H9 (cell line): ENCODE measurements around the gene DSTYK. TPM values are rescaled to one million over a fixed set of nuclear protein-coding genes. Genes with fewer than 3 reads are reported as not detected.

ENCODE experiments used
- DNase-seq: peaks from one replicate; pipeline ENCODE4 v3.0.0-alpha.2; 2017
- H2AFZ ChIP-seq: one replicate; pipeline ENCODE4 v1.6.1; 2013; ENCODE audit warnings: mild to moderate bottlenecking, low read length, control low read depth, moderate library complexity
- H2AK5ac ChIP-seq: 2 replicates; pipeline ENCODE4 v1.6.1; 2013; ENCODE audit warnings: low read length, control low read depth, mixed read lengths; ENCODE audit not compliant: insufficient read length
- H2BK120ac ChIP-seq: one replicate; pipeline ENCODE4 v1.6.1; 2013; ENCODE audit warnings: low read depth, mild to moderate bottlenecking, low read length, control low read depth, inconsistent platforms; ENCODE audit not compliant: poor library complexity, severe bottlenecking
- H2BK12ac ChIP-seq: 2 replicates; pipeline ENCODE4 v1.6.1; 2013; ENCODE audit warnings: low read length, control low read depth, mixed read lengths, low read depth; ENCODE audit not compliant: insufficient read length
- H2BK15ac ChIP-seq: 2 replicates; pipeline ENCODE4 v1.6.1; 2013; ENCODE audit warnings: low read depth, low read length, control low read depth
- H2BK20ac ChIP-seq: one replicate; pipeline ENCODE4 v1.6.1; 2013; ENCODE audit warnings: low read depth, mild to moderate bottlenecking, low read length, control low read depth, inconsistent platforms; ENCODE audit not compliant: poor library complexity, severe bottlenecking
- H2BK5ac ChIP-seq: 2 replicates; pipeline ENCODE4 v1.6.1; 2013; ENCODE audit warnings: low read length, control low read depth, mixed read lengths; ENCODE audit not compliant: insufficient read length
- H3K14ac ChIP-seq: 2 replicates; pipeline ENCODE4 v1.6.1; 2013; ENCODE audit warnings: low read length, control low read depth; ENCODE audit not compliant: insufficient read depth
- H3K18ac ChIP-seq: 2 replicates; pipeline ENCODE4 v1.6.1; 2013; ENCODE audit warnings: low read depth, mild to moderate bottlenecking, mixed read lengths, low read length, control low read depth; ENCODE audit not compliant: insufficient read length
- H3K23ac ChIP-seq: 2 replicates; pipeline ENCODE4 v1.6.1; 2013; ENCODE audit warnings: low read length, control low read depth, mixed read lengths, low read depth; ENCODE audit not compliant: insufficient read length
- H3K23me2 ChIP-seq: 2 replicates; pipeline ENCODE4 v1.6.1; 2013; ENCODE audit warnings: low read depth, mild to moderate bottlenecking, mixed read lengths, low read length, control low read depth; ENCODE audit not compliant: insufficient read length, poor library complexity, severe bottlenecking
- H3K27ac ChIP-seq: 2 replicates; pipeline ENCODE4 v1.5.1; 2013; ENCODE audit warnings: low read length, control low read depth, mixed read lengths, low read depth; ENCODE audit not compliant: insufficient read length
- H3K27me3 ChIP-seq: 2 replicates; pipeline ENCODE4 v1.6.1; 2013; ENCODE audit warnings: low read length, control low read depth, inconsistent platforms; ENCODE audit not compliant: insufficient read depth
- H3K4ac ChIP-seq: 2 replicates; pipeline ENCODE4 v1.6.1; 2013; ENCODE audit warnings: low read depth, mild to moderate bottlenecking, control low read depth, inconsistent platforms, low read length, moderate library complexity
- H3K4me1 ChIP-seq: 2 replicates; pipeline ENCODE4 v1.6.1; 2013; ENCODE audit warnings: low read length, control low read depth, inconsistent platforms; ENCODE audit not compliant: insufficient read depth
- H3K4me2 ChIP-seq: 2 replicates; pipeline ENCODE4 v1.6.1; 2013; ENCODE audit warnings: low read length, control low read depth, mixed read lengths; ENCODE audit not compliant: insufficient read length, insufficient read depth
- H3K56ac ChIP-seq: 2 replicates; pipeline ENCODE4 v1.6.1; 2013; ENCODE audit warnings: low read depth, mild to moderate bottlenecking, mixed read lengths, low read length, control low read depth; ENCODE audit not compliant: insufficient read length
- H3K79me1 ChIP-seq: 2 replicates; pipeline ENCODE4 v1.6.1; 2013; ENCODE audit warnings: low read depth, mild to moderate bottlenecking, moderate library complexity, low read length, control low read depth, inconsistent platforms; ENCODE audit not compliant: insufficient read depth, poor library complexity, severe bottlenecking
- H3K79me2 ChIP-seq: 2 replicates; pipeline ENCODE4 v1.6.1; 2013; ENCODE audit warnings: low read length, control low read depth, inconsistent platforms; ENCODE audit not compliant: insufficient read depth
- H3K9ac ChIP-seq: 2 replicates; pipeline ENCODE4 v1.6.1; 2013; ENCODE audit warnings: low read length, control low read depth, mixed read lengths; ENCODE audit not compliant: insufficient read length; ENCODE audit errors: extremely low read depth
- H3K9me3 ChIP-seq: one replicate; pipeline ENCODE4 v1.6.1; 2013; ENCODE audit warnings: low read depth, low read length, inconsistent platforms; ENCODE audit not compliant: control insufficient read depth
- H3T11ph ChIP-seq: one replicate; pipeline ENCODE4 v1.6.1; 2013; ENCODE audit warnings: mild to moderate bottlenecking, low read length, control low read depth, inconsistent platforms
- H4K20me1 ChIP-seq: one replicate; pipeline ENCODE4 v1.6.1; 2013; ENCODE audit not compliant: control insufficient read depth, insufficient read length, insufficient read depth
- H4K5ac ChIP-seq: 2 replicates; pipeline ENCODE4 v1.6.1; 2013; ENCODE audit warnings: low read depth, mild to moderate bottlenecking, mixed read lengths, low read length, control low read depth; ENCODE audit not compliant: insufficient read length
- H4K8ac ChIP-seq: replicated peaks from 2 replicates; pipeline ENCODE4 v1.6.1; 2013; ENCODE audit warnings: low read length, control low read depth, mixed read lengths, low read depth; ENCODE audit not compliant: insufficient read length
- H4K91ac ChIP-seq: 2 replicates; pipeline ENCODE4 v1.6.1; 2013; ENCODE audit warnings: low read depth, mild to moderate bottlenecking, moderate library complexity, mixed read lengths, low read length, control low read depth; ENCODE audit not compliant: insufficient read length
- H3K27ac Mint-ChIP-seq, 3 experiments: 2 replicates in 2 of 3; 3 replicates in 1 of 3; pipeline ENCODE4 v1.8.0; 2020 to 2021; ENCODE audit warnings: mixed read lengths in 3 of 3, mild to moderate bottlenecking in 1 of 3, moderate library complexity in 1 of 3
- H3K27me3 Mint-ChIP-seq: 2 replicates; pipeline ENCODE4 v1.8.0; 2021; ENCODE audit warnings: low read depth, mild to moderate bottlenecking, moderate library complexity, mixed read lengths
- H3K36me3 Mint-ChIP-seq, 3 experiments: 2 replicates in 2 of 3; 3 replicates in 1 of 3; pipeline ENCODE4 v1.8.0; 2020 to 2021; ENCODE audit warnings: low read depth in 3 of 3, mixed read lengths in 3 of 3; ENCODE audit not compliant: insufficient read depth in 1 of 3
- H3K4me1 Mint-ChIP-seq, 2 experiments: 2 replicates each; pipeline ENCODE4 v1.8.0; 2020; ENCODE audit warnings: mixed read lengths in 2 of 2
- H3K4me3 Mint-ChIP-seq, 2 experiments: 2 replicates in 1 of 2; 3 replicates in 1 of 2; pipeline ENCODE4 v1.8.0; 2020 to 2021; ENCODE audit warnings: mild to moderate bottlenecking in 2 of 2, mixed read lengths in 2 of 2, moderate library complexity in 1 of 2
- H3K9me3 Mint-ChIP-seq, 2 experiments: 2 replicates in 1 of 2; 3 replicates in 1 of 2; pipeline ENCODE4 v1.8.0; 2020; ENCODE audit warnings: mild to moderate bottlenecking in 2 of 2, mixed read lengths in 2 of 2, moderate library complexity in 1 of 2
- WGBS: extraction: QIAGEN DNeasy Blood & Tissue Kit; methylation state at CpG from one replicate; pipeline ENCODE4 v1.1.7; 2013; ENCODE audit warnings: missing lambda C conversion rate, low lambda C conversion rate, mixed read lengths; ENCODE audit not compliant: insufficient read length; ENCODE audit errors: extremely low coverage; 5-methylcytosine and 5-hydroxymethylcytosine counted together
- total RNA-seq: library from RNA; stranded (reverse); gene quantifications from 2 replicates; pipeline ENCODE4 v1.2.1, GENCODE V29; 2021
- TF ChIP-seq, protein P1 (sequence below): fragments of 200-600 bp; sonication (generic); conservative IDR thresholded peaks from 3 replicates; pipeline ENCODE4 v1.8.0; 2021; ENCODE audit warnings: antibody characterized with exemption, mild to moderate bottlenecking

Gene DSTYK
- total RNA-seq, 1 experiment from 2014 or later = 8.5 TPM

DNA sequence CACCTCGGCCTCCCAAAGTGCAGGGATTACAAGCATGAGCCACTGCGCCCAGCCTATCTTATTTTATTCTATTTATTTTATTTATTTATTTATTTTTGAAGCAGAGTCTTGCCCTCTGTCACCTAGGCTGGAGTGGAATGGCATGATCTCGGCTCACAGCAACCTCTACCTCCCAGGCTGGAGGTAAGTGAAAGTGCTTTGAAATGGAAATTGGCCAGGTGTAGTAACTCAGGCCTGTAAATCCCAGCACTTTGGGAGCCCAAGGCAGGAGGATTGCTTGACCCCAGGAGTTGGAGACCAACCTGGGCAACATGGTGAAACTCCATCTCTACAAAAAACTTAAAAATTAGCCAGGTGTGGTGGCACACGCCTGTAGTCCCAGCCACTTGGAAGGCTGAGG is 5.1 kb upstream of the DSTYK start:
- no peaks in the 10 kb centered on the region for H3K36me3 Mint-ChIP-seq
- H3K27me3 ChIP-seq = no peaks in the 10 kb centered on the region
- H3K23ac ChIP-seq = no peak overlapping the region
- no peak overlapping the region for H2AK5ac ChIP-seq
- H3K14ac ChIP-seq = no peak overlapping the region
- no peak overlapping the region for H4K8ac ChIP-seq
- no peak overlapping the region for H2AFZ ChIP-seq
- H3K4me1 Mint-ChIP-seq = peaks cover 9 to 16% of the 10 kb centered on the region in 2 experiments
- H3K27me3 Mint-ChIP-seq = no peaks in the 10 kb centered on the region; the same call in 1 of the 2 replicates
- no peak overlapping the region for H3K18ac ChIP-seq
- H3K4me1 ChIP-seq = no peaks in the 10 kb centered on the region
- H3K4me2 ChIP-seq = no peak overlapping the region
- no peak overlapping the region for H2BK20ac ChIP-seq
- no peak overlapping the region for H3T11ph ChIP-seq
- no peak overlapping the region for H3K4ac ChIP-seq
- TF ChIP-seq, protein P1, sequence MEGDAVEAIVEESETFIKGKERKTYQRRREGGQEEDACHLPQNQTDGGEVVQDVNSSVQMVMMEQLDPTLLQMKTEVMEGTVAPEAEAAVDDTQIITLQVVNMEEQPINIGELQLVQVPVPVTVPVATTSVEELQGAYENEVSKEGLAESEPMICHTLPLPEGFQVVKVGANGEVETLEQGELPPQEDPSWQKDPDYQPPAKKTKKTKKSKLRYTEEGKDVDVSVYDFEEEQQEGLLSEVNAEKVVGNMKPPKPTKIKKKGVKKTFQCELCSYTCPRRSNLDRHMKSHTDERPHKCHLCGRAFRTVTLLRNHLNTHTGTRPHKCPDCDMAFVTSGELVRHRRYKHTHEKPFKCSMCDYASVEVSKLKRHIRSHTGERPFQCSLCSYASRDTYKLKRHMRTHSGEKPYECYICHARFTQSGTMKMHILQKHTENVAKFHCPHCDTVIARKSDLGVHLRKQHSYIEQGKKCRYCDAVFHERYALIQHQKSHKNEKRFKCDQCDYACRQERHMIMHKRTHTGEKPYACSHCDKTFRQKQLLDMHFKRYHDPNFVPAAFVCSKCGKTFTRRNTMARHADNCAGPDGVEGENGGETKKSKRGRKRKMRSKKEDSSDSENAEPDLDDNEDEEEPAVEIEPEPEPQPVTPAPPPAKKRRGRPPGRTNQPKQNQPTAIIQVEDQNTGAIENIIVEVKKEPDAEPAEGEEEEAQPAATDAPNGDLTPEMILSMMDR = no peak
- no peak overlapping the region for H2BK12ac ChIP-seq
- H3K23me2 ChIP-seq = no peaks in the 10 kb centered on the region
- no peak overlapping the region for H3K27ac ChIP-seq
- H3K79me2 ChIP-seq = no peaks in the 10 kb centered on the region
- no peak overlapping the region for H3K56ac ChIP-seq
- H3K4me3 Mint-ChIP-seq = no peak overlapping the region
- peak; percentile 55 for DNase-seq
- H3K9ac ChIP-seq = no peak overlapping the region
- H3K27ac Mint-ChIP-seq = no peak overlapping the region
- no CpG with 5 or more reads among the region's 4 CpGs for WGBS
- H3K9me3 Mint-ChIP-seq = no peaks in the 10 kb centered on the region; a peak in 1 of 5 replicates
- H4K20me1 ChIP-seq = no peaks in the 10 kb centered on the region
- H3K79me1 ChIP-seq = no peaks in the 10 kb centered on the region
- H2BK120ac ChIP-seq = no peak overlapping the region
- no peaks in the 10 kb centered on the region for H3K9me3 ChIP-seq
- H2BK5ac ChIP-seq = no peak overlapping the region
- H2BK15ac ChIP-seq = no peak overlapping the region
- no peak overlapping the region for H4K91ac ChIP-seq
- H4K5ac ChIP-seq = no peak overlapping the region
